GM12873 (cell line): ENCODE measurements around the gene LYRM4.

Source experiments
- TF ChIP-seq, protein P1 (sequence below): IDR thresholded peaks from 2 replicates; pipeline ENCODE4 v1.5.1; 2012; ENCODE audit warnings: low read depth, mild to moderate bottlenecking, moderate library complexity, low read length, control low read depth; ENCODE audit not compliant: insufficient read depth; ENCODE audit errors: missing control alignments

Gene LYRM4

DNA sequence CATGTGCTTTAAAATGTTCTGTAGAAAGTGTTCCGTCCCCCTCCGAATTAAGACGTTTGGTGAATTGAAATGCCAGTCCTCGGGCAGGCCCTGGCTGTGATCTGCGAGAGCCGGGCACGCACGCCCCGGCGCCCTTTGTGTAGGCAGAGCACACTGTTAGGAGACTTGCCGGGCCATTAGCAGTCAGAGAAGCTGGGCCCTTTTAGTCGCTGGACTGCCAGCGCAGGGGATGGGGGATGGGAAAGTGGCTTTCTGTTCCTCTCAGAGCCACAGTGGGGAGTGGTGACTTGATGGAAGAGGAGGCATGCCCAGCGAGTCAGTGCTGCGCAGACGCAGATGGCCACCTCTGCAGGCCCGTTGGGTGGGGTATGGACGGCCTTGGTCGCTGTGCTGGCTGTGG is 173.4 kb downstream of the LYRM4 start:
- TF ChIP-seq, protein P1, sequence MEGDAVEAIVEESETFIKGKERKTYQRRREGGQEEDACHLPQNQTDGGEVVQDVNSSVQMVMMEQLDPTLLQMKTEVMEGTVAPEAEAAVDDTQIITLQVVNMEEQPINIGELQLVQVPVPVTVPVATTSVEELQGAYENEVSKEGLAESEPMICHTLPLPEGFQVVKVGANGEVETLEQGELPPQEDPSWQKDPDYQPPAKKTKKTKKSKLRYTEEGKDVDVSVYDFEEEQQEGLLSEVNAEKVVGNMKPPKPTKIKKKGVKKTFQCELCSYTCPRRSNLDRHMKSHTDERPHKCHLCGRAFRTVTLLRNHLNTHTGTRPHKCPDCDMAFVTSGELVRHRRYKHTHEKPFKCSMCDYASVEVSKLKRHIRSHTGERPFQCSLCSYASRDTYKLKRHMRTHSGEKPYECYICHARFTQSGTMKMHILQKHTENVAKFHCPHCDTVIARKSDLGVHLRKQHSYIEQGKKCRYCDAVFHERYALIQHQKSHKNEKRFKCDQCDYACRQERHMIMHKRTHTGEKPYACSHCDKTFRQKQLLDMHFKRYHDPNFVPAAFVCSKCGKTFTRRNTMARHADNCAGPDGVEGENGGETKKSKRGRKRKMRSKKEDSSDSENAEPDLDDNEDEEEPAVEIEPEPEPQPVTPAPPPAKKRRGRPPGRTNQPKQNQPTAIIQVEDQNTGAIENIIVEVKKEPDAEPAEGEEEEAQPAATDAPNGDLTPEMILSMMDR, result no peak

DNA sequence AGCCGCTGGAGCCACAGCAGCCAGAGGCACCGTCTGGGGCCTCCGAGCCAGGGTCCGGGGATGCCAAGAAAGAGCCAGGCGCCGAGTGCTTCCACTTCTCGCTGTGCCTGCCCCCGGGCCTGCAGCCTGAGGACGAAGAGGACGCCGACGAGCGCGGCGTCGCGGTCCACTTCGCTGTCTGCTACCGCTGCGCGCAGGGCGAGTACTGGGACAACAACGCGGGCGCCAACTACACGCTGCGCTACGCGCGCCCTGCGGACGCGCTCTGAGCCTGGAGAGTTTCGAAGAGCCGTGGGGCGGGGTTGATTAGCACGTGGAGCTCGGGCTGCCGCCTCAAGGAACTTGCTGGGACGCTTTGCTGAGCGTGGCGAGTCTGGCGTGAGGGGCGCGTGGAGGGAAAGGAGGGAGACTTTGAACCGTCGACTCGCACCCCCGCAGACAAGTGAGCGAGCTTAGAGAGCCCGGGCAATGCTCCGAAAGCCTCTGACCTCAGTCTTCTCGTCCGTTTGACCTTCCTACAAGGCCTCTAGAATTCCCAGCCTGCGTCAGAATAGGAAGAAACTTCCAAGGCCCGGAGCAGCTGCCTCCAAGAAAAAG is 174.4 kb downstream of the LYRM4 start:
- TF ChIP-seq, protein P1, result no peak

DNA sequence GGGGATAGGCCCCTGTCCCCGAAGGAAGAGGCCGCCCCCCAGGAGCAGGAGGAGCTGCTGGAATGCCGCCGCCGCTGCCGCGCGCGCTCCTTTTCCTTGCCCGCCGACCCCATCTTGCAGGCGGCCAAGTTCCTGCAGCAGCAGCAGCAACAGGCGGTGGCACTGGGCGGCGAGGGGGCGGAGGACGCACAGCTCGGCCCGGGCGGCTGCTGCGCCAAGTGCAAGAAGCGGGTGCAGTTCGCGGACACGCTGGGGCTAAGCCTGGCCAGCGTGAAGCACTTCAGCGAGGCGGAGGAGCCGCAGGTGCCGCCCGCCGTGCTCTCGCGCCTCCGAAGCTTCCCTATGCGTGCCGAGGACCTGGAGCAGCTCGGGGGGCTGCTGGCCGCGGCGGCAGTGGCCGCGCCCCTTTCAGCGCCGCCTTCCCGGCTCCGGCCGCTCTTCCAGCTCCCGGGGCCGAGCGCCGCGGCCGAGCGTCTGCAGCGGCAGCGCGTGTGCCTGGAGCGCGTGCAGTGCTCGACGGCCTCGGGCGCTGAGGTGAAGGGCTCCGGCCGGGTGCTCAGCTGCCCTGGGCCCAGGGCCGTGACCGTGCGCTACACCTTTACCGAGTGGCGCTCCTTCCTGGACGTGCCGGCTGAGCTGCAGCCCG is 175.0 kb downstream of the LYRM4 start:
- TF ChIP-seq, protein P1, result no peak

DNA sequence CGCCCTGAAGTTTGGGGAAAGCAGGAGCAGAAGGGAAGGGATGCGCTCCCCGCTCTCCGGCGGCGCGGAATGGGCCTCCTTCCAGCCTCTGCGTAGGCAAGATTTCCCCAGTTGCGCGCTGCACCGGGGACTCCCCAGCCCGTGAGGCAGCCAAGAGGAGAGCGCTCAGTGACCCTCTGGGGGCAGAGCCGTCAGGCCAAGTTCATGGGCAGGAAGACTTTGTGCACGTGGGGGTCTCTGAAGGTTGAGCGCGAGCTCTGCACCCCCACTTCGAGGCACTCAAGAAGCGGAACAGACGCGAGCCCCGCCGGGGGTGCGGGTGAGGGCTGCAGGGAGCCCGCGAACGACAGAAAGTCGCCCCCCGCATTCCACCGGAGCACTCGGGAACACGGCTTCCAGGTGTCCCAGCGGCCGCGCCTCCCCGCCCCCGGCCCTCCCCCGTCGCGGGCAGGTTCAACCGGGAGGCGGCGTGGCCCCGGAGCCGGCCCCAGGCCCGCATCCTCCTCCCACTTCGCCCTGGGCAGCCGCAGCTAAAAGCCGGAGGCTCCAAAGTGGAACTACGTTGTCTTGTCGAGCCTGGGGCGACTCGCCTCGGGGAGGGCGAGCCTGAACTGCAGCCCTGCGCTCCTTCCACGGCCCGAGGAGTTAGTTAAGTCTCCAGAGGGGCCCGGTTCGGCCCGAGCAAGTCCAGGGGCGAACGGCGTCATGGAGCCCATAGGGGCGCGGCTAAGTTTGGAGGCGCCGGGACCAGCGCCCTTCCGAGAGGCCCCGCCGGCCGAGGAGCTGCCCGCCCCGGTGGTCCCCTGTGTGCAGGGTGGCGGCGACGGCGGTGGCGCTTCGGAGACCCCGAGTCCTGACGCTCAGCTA is 175.7 kb downstream of the LYRM4 start, which contains the start of gene PPP1R3G:
PPP1R3G (plus strand) TSS at position 561 of the 867 bp plus-strand sequence; CDS start at position 706, 145 bp downstream.
- TF ChIP-seq, protein P1, result no peak

DNA sequence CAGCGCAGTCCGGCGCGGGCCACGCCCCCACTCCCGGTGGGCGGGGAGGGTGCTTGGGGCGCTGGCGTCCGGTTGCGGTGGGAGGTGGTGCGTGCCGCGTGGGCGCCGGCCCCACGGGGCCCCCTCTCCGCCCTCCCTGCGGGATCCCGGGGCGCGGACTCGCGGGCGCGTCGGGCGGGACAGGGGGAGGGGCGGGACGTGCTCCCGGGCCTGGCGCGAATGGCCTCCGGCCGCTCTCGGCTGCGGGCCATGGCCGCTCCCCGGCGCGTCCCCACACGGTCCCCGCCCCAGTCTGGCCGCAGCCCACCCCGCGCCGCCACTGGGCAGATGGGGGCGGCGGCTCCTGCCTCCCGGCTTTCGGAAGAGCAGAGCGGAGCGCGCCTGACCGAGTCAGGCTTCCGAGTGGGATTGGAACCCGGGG is 176.4 kb downstream of the LYRM4 start:
- TF ChIP-seq, protein P1, result no peak

DNA sequence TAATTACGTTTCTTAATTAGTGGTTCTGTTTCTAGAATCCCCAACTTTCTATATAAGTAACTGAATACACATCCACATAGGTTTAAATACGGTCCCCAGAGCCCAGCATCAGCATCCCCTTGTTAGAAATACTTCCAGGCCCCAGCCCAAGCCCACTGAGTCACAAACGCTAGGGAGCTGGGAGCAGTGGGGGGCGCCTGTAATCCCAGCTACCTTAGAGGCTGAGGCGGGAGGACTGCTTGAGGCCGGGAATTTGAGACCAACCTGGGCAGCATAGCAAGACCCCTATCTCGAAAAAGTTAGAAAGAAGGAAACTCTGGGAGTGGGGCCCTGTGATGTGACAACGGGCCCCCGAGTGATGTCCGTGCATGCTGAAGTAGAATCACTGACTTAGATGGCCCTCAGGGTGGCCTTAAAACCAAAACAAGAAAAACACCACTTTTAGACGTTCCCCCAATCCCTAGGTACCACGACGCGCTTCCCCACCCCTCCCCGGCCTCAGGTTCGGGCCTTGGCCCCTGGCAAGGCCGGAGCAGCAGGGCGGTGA is 176.9 kb downstream of the LYRM4 start:
- TF ChIP-seq, protein P1, result no peak

DNA sequence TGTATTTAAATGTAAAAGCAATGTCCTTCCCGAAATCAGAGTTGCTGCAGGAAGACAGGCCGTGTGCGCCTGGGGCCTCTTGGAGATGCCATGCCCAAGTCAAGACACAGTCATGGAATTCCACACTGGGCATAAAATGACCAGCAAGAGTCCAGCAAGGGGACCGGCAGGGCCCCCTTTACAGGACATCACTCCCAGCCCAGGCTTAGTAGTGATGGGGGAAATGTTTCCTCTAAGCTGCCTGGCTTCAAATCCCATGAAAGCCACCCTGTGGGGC is 177.5 kb downstream of the LYRM4 start:
- TF ChIP-seq, protein P1, result no peak
